Endothelial cell (in vitro differentiated cells): ENCODE data around the gene USP2. TPM values are rescaled to one million over a fixed set of nuclear protein-coding genes. Genes with fewer than 3 reads are reported as not detected.
"Not testable (repeated sequence)": the region's sequence is repeated elsewhere in the genome, so short reads cannot be mapped to it uniquely, and the experiment has no call there.

Experiments used
- DNase-seq: peaks from one replicate; pipeline ENCODE4 v3.0.0; 2021; ENCODE audit warnings: low spot score
- H3K27ac Mint-ChIP-seq: one replicate; pipeline ENCODE4 v1.8.0; 2021; ENCODE audit warnings: mixed read lengths, inconsistent platforms; ENCODE audit not compliant: unreplicated experiment
- H3K27me3 Mint-ChIP-seq: one replicate; pipeline ENCODE4 v1.8.0; 2021; ENCODE audit warnings: mild to moderate bottlenecking, moderate library complexity, mixed read lengths, inconsistent platforms; ENCODE audit not compliant: unreplicated experiment
- H3K36me3 Mint-ChIP-seq: one replicate; pipeline ENCODE4 v1.8.0; 2021; ENCODE audit warnings: mild to moderate bottlenecking, low read depth, mixed read lengths, inconsistent platforms; ENCODE audit not compliant: unreplicated experiment
- H3K4me1 Mint-ChIP-seq: one replicate; pipeline ENCODE4 v1.8.0; 2021; ENCODE audit warnings: mild to moderate bottlenecking, mixed read lengths, inconsistent platforms; ENCODE audit not compliant: unreplicated experiment
- H3K4me3 Mint-ChIP-seq: one replicate; pipeline ENCODE4 v1.8.0; 2021; ENCODE audit warnings: mild to moderate bottlenecking, mixed read lengths, inconsistent platforms; ENCODE audit not compliant: unreplicated experiment
- H3K9me3 Mint-ChIP-seq: one replicate; pipeline ENCODE4 v1.8.0; 2021; ENCODE audit warnings: mixed read lengths, inconsistent platforms; ENCODE audit not compliant: unreplicated experiment
- total RNA-seq: library from RNA; stranded (reverse); fragmentation: NEBNext Ultra II Directional; extraction: Animal tissue kit (Norgen Biotek cat#: 25700); gene quantifications from one replicate; pipeline ENCODE4 v1.2.1, GENCODE V29; 2021; ENCODE audit not compliant: unreplicated experiment
- TF ChIP-seq, protein P1 (sequence below): fragments of 200-600 bp; sonication (generic); IDR thresholded peaks from one replicate; pipeline ENCODE4 v1.5.0; 2021; ENCODE audit warnings: antibody characterized with exemption; ENCODE audit not compliant: unreplicated experiment

USP2 gene
- total RNA-seq, 1 donor from 2014 or later = 1.5 TPM

- Mint-ChIP-seq H3K36me3 (no peaks in the 10 kb centered on the region), H3K4me3 (no peak overlapping the region), H3K4me1 (no peaks in the 10 kb centered on the region), H3K9me3 (no peaks in the 10 kb centered on the region), H3K27me3 (no peaks in the 10 kb centered on the region), H3K27ac (no peak overlapping the region)
- no peak for DNase-seq
- TF ChIP-seq, protein P1, sequence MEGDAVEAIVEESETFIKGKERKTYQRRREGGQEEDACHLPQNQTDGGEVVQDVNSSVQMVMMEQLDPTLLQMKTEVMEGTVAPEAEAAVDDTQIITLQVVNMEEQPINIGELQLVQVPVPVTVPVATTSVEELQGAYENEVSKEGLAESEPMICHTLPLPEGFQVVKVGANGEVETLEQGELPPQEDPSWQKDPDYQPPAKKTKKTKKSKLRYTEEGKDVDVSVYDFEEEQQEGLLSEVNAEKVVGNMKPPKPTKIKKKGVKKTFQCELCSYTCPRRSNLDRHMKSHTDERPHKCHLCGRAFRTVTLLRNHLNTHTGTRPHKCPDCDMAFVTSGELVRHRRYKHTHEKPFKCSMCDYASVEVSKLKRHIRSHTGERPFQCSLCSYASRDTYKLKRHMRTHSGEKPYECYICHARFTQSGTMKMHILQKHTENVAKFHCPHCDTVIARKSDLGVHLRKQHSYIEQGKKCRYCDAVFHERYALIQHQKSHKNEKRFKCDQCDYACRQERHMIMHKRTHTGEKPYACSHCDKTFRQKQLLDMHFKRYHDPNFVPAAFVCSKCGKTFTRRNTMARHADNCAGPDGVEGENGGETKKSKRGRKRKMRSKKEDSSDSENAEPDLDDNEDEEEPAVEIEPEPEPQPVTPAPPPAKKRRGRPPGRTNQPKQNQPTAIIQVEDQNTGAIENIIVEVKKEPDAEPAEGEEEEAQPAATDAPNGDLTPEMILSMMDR = no peak
These were observed 9.8 kb upstream of the USP2 start for GRCh38 chr11:119391275-119391674.

- H3K27ac Mint-ChIP-seq = no peak overlapping the region
- H3K27me3 Mint-ChIP-seq = no peaks in the 10 kb centered on the region
- no peaks in the 10 kb centered on the region for H3K4me1 Mint-ChIP-seq
- no peaks in the 10 kb centered on the region for H3K9me3 Mint-ChIP-seq
- TF ChIP-seq, protein P1 = peak; percentile 57
- no peaks in the 10 kb centered on the region for H3K36me3 Mint-ChIP-seq
- H3K4me3 Mint-ChIP-seq = no peak overlapping the region
- DNase-seq = peak; percentile 59
These were observed 8.2 kb upstream of the USP2 start for GRCh38 chr11:119389611-119390254.

GRCh38 chr11:119388103-119388502 is 6.6 kb upstream of the USP2 start:
- Mint-ChIP-seq H3K4me1 (no peaks in the 10 kb centered on the region), H3K36me3 (no peaks in the 10 kb centered on the region), H3K9me3 (no peaks in the 10 kb centered on the region), H3K27me3 (no peaks in the 10 kb centered on the region), H3K27ac (no peak overlapping the region), H3K4me3 (no peak overlapping the region)
- TF ChIP-seq, protein P1 = no peak
- no peak for DNase-seq

- no peaks in the 10 kb centered on the region for H3K36me3 Mint-ChIP-seq
- DNase-seq = no peak
- no peak overlapping the region for H3K4me3 Mint-ChIP-seq
- no peak overlapping the region for H3K27ac Mint-ChIP-seq
- H3K27me3 Mint-ChIP-seq = peaks cover 3% of the 10 kb centered on the region
- peaks cover 3% of the 10 kb centered on the region for H3K4me1 Mint-ChIP-seq
- TF ChIP-seq, protein P1 = no peak
- H3K9me3 Mint-ChIP-seq = no peaks in the 10 kb centered on the region
These were observed 2.8 kb upstream of the USP2 start for GRCh38 chr11:119384332-119384731.

GRCh38 chr11:119382513-119382912 is 1.0 kb upstream of the USP2 start:
- DNase-seq, H3K4me3 Mint-ChIP-seq, H3K27ac Mint-ChIP-seq, H3K9me3 Mint-ChIP-seq, H3K27me3 Mint-ChIP-seq, H3K36me3 Mint-ChIP-seq: not testable (repeated sequence)
- H3K4me1 Mint-ChIP-seq = peaks cover 11% of the 10 kb centered on the region
